Hepatocyte (in vitro differentiated cells): ENCODE data around the gene ZBTB49.

Experiments
- EZH2 ChIP-seq: fragments of 200-600 bp; sonication (generic); IDR thresholded peaks from 2 replicates; pipeline ENCODE4 v1.6.1; 2016; ENCODE audit warnings: antibody characterized with exemption, mild to moderate bottlenecking, borderline replicate concordance
- EZH2phosphoT487 ChIP-seq: fragments of 200-600 bp; sonication (generic); IDR thresholded peaks from one replicate; pipeline ENCODE4 v1.6.1; 2018; ENCODE audit warnings: antibody characterized with exemption, mild to moderate bottlenecking, low read depth, moderate library complexity; ENCODE audit not compliant: unreplicated experiment, severe bottlenecking
- TF ChIP-seq, protein P1 (sequence below): fragments of 200-600 bp; sonication (generic); IDR thresholded peaks from 2 replicates; pipeline ENCODE4 v1.5.1; 2016; ENCODE audit warnings: antibody characterized with exemption, mild to moderate bottlenecking; ENCODE audit not compliant: poor library complexity

- TF ChIP-seq, protein P1, sequence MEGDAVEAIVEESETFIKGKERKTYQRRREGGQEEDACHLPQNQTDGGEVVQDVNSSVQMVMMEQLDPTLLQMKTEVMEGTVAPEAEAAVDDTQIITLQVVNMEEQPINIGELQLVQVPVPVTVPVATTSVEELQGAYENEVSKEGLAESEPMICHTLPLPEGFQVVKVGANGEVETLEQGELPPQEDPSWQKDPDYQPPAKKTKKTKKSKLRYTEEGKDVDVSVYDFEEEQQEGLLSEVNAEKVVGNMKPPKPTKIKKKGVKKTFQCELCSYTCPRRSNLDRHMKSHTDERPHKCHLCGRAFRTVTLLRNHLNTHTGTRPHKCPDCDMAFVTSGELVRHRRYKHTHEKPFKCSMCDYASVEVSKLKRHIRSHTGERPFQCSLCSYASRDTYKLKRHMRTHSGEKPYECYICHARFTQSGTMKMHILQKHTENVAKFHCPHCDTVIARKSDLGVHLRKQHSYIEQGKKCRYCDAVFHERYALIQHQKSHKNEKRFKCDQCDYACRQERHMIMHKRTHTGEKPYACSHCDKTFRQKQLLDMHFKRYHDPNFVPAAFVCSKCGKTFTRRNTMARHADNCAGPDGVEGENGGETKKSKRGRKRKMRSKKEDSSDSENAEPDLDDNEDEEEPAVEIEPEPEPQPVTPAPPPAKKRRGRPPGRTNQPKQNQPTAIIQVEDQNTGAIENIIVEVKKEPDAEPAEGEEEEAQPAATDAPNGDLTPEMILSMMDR, result no peak
- TF ChIP-seq EZH2phosphoT487 (no peak), EZH2 (no peak)
These were observed 19.5 kb upstream of the ZBTB49 start for GRCh38 chr4:4270529-4270928.
